MM.1S (cell line): ENCODE results near the gene SLC66A3.

Source experiments
- DNase-seq: peaks from one replicate; pipeline ENCODE4 v3.0.0-alpha.2; 2015
- H2AFZ ChIP-seq: fragments of 300-600 bp; sonication (generic); 2 replicates; pipeline ENCODE4 v1.6.0; 2016; ENCODE audit warnings: antibody characterized with exemption, low read length
- H3F3A ChIP-seq: fragments of 300-600 bp; sonication (generic); 2 replicates; pipeline ENCODE4 v1.6.1; 2016; ENCODE audit warnings: mild to moderate bottlenecking, antibody characterized with exemption, low read length, moderate library complexity, mixed read lengths; ENCODE audit not compliant: insufficient read depth
- H3K27ac ChIP-seq: fragments of 300-600 bp; sonication (generic); 2 replicates; pipeline ENCODE4 v1.5.1; 2016; ENCODE audit warnings: mild to moderate bottlenecking, low read length
- H3K27me3 ChIP-seq: fragments of 300-600 bp; sonication (generic); replicated peaks from 2 replicates; pipeline ENCODE4 v1.6.0; 2016; ENCODE audit warnings: low read length; ENCODE audit not compliant: insufficient read depth
- H3K36me3 ChIP-seq: fragments of 300-600 bp; sonication (generic); replicated peaks from 2 replicates; pipeline ENCODE4 v1.6.1; 2016; ENCODE audit warnings: mild to moderate bottlenecking, low read length, mixed read lengths; ENCODE audit not compliant: insufficient read depth
- H3K4me1 ChIP-seq: fragments of 300-600 bp; sonication (generic); 2 replicates; pipeline ENCODE4 v1.6.1; 2016; ENCODE audit warnings: low read length, mixed read lengths
- H3K4me2 ChIP-seq: fragments of 300-600 bp; sonication (generic); 2 replicates; pipeline ENCODE4 v1.6.0; 2016; ENCODE audit warnings: low read depth, low read length
- H3K4me3 ChIP-seq: fragments of 300-600 bp; sonication (generic); 2 replicates; pipeline ENCODE4 v1.5.1; 2016; ENCODE audit warnings: low read length, mixed read lengths
- H3K79me2 ChIP-seq: fragments of 300-600 bp; sonication (generic); 2 replicates; pipeline ENCODE4 v1.6.1; 2016; ENCODE audit warnings: mixed run types, low read length, mixed read lengths
- H3K9ac ChIP-seq: fragments of 300-600 bp; sonication (generic); 2 replicates; pipeline ENCODE4 v1.6.1; 2016; ENCODE audit warnings: low read length, mixed read lengths
- H3K9me2 ChIP-seq: fragments of 300-600 bp; sonication (generic); replicated peaks from 2 replicates; pipeline ENCODE4 v1.6.1; 2016; ENCODE audit warnings: mild to moderate bottlenecking, low read length, mixed read lengths; ENCODE audit not compliant: insufficient read depth
- H3K9me3 ChIP-seq: fragments of 300-600 bp; sonication (generic); replicated peaks from 2 replicates; pipeline ENCODE4 v1.6.1; 2016; ENCODE audit warnings: mild to moderate bottlenecking, low read length, mixed read lengths; ENCODE audit not compliant: insufficient read depth
- H4K20me1 ChIP-seq: fragments of 300-600 bp; sonication (generic); 2 replicates; pipeline ENCODE4 v1.6.1; 2016; ENCODE audit warnings: mild to moderate bottlenecking, low read length, moderate library complexity, mixed read lengths; ENCODE audit not compliant: insufficient read depth
- EZH2 ChIP-seq: fragments of 300-600 bp; sonication (generic); optimal IDR thresholded peaks from 2 replicates; pipeline ENCODE3; 2017; ENCODE audit warnings: low read depth, mild to moderate bottlenecking, antibody characterized with exemption, low read length, mixed read lengths
- EZH2phosphoT487 ChIP-seq: fragments of 300-600 bp; sonication (generic); IDR thresholded peaks from 2 replicates; pipeline ENCODE4 v1.6.1; 2018; ENCODE audit warnings: antibody characterized with exemption, low read length
- TF ChIP-seq, protein P1 (sequence below): fragments of 300-600 bp; sonication (generic); IDR thresholded peaks from 2 replicates; pipeline ENCODE4 v1.5.1; 2016; ENCODE audit warnings: antibody characterized with exemption, low read length, mixed read lengths

SLC66A3 gene

DNA sequence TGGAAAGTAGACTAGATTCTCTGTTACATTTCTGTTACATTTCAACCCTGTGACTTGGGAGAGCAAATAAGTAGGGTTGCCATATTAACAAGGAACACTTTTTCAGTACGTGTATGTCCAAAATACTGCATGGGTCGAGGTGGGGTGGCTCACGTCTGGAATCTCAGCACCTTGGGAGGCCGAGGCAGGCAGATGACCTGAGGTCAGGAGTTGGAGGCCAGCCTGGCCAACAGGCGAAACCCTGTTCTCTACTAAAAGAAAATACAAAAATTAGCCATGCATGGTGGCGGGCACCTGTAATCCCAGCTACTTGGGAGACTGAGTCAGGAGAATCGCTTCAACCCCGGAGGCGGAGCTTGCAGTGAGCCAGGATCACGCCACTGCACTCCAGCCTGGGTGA, 11.2 kb downstream of the SLC66A3 start:
- Histone ChIP-seq H3K36me3 (no peaks in the 10 kb centered on the region), H3K27ac (no peak overlapping the region), H3K27me3 (no peaks in the 10 kb centered on the region), H3K9me3 (no peaks in the 10 kb centered on the region), H3K4me1 (0 out of 2 replicates have a peak, but pooled peaks cover under 1% of the 10 kb centered on the region), H3K4me2 (no peak overlapping the region), H3K9ac (no peak overlapping the region), H2AFZ (no peak overlapping the region), H3F3A (no peaks in the 10 kb centered on the region; the same call in 1 of the 2 replicates), H3K4me3 (no peak overlapping the region), H3K9me2 (no peaks in the 10 kb centered on the region), H4K20me1 (no peaks in the 10 kb centered on the region), H3K79me2 (no peaks in the 10 kb centered on the region)
- no peak for DNase-seq
- no peak for TF ChIP-seq EZH2
- TF ChIP-seq EZH2phosphoT487: no peak
- TF ChIP-seq, protein P1, sequence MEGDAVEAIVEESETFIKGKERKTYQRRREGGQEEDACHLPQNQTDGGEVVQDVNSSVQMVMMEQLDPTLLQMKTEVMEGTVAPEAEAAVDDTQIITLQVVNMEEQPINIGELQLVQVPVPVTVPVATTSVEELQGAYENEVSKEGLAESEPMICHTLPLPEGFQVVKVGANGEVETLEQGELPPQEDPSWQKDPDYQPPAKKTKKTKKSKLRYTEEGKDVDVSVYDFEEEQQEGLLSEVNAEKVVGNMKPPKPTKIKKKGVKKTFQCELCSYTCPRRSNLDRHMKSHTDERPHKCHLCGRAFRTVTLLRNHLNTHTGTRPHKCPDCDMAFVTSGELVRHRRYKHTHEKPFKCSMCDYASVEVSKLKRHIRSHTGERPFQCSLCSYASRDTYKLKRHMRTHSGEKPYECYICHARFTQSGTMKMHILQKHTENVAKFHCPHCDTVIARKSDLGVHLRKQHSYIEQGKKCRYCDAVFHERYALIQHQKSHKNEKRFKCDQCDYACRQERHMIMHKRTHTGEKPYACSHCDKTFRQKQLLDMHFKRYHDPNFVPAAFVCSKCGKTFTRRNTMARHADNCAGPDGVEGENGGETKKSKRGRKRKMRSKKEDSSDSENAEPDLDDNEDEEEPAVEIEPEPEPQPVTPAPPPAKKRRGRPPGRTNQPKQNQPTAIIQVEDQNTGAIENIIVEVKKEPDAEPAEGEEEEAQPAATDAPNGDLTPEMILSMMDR: no peak

DNA sequence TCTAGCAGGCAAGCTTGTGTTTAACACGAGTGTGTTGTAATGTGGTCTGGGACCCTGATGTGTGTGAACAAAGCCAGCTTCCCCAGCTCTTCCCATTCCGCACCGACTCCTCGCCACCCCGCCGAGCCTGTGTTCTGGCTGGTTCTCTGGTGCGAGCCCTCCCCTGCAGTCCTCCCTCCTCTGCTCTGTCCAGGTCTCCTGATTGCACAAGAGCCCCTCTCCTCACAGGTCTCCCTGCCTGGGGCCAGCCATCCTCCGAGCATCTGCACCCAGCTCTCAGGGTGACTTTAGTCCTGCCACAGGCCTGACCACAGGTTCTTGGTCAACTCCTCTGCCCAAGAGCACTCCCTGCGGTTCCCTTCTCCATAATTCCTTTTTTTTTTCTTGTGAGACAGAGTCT, 13.2 kb downstream of the SLC66A3 start:
- Histone ChIP-seq H3K9me2 (no peaks in the 10 kb centered on the region), H3K79me2 (no peaks in the 10 kb centered on the region), H3K4me3 (no peak overlapping the region), H4K20me1 (no peaks in the 10 kb centered on the region), H3F3A (no peaks in the 10 kb centered on the region), H3K4me1 (no peaks in the 10 kb centered on the region), H3K27me3 (no peaks in the 10 kb centered on the region), H3K9ac (no peak overlapping the region), H2AFZ (no peak overlapping the region), H3K27ac (no peak overlapping the region), H3K36me3 (no peaks in the 10 kb centered on the region), H3K9me3 (no peaks in the 10 kb centered on the region), H3K4me2 (no peak overlapping the region)
- TF ChIP-seq, protein P1: no peak
- TF ChIP-seq EZH2: no peak
- no peak for TF ChIP-seq EZH2phosphoT487
- no peak for DNase-seq

DNA sequence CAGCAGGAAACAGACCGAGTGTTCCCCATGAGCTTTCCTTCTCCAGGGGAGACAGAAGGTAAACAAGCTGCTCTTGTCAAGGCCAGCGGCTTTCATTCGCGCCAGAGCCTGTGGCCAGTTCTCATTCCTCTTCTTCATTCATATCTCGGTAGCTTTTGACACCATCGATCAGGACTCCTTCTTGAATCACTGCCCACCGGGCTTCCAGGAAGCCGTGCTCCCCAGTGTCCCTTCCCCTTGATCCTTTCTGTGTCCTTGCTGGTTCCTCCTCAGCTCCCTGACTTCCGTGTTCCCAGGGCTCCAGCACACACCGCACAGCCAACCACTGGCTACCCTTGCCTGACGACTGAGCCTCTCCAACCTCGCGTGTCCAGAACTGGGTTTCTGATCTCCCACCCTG, 14.1 kb downstream of the SLC66A3 start:
- no peak overlapping the region for H3K4me2 ChIP-seq
- H3K4me1 ChIP-seq: no peaks in the 10 kb centered on the region

DNA sequence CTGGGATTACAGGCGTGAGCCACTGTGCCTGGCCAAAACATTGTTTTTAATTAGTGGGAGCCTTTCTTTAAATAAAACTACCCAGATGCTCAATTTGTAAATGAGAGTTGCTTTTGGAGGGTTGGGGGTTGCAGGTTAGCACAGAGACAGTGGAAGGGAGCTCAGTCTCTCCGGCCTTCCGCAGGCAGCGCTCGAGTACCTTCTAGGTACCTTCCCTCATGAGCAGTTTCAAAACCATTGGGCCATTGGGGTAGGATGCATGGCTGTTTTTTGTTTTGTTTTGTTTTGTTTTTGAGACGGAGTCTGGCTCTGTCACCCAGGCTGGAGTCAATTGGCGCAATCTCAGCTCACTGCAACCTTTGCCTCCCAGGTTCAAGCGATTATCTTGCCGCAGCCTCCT, 19.0 kb downstream of the SLC66A3 start:
- Histone ChIP-seq H3K4me1 (peaks cover 19% of the 10 kb centered on the region), H3K27me3 (no peaks in the 10 kb centered on the region), H3K4me3 (no peak overlapping the region), H3K4me2 (no peak overlapping the region), H4K20me1 (no peaks in the 10 kb centered on the region), H3K36me3 (no peaks in the 10 kb centered on the region), H3K9ac (no peak overlapping the region), H3K79me2 (no peaks in the 10 kb centered on the region), H3K9me3 (no peaks in the 10 kb centered on the region), H3K9me2 (no peaks in the 10 kb centered on the region), H3K27ac (no peak overlapping the region), H3F3A (no peaks in the 10 kb centered on the region), H2AFZ (no peak overlapping the region)
- TF ChIP-seq EZH2: no peak
- TF ChIP-seq EZH2phosphoT487: no peak
- TF ChIP-seq, protein P1: no peak
- DNase-seq: no peak

More for the DNA sequence above, 14.1 kb downstream of the SLC66A3 start:
- Histone ChIP-seq H3K9me3 (no peaks in the 10 kb centered on the region), H3F3A (no peaks in the 10 kb centered on the region), H3K4me3 (no peak overlapping the region), H3K79me2 (no peaks in the 10 kb centered on the region), H3K9me2 (no peaks in the 10 kb centered on the region), H3K27me3 (no peaks in the 10 kb centered on the region), H4K20me1 (no peaks in the 10 kb centered on the region), H2AFZ (no peak overlapping the region), H3K27ac (no peak overlapping the region), H3K9ac (no peak overlapping the region), H3K36me3 (no peaks in the 10 kb centered on the region)
- no peak for TF ChIP-seq EZH2
- no peak for DNase-seq
